ENCODE results near the gene DLGAP4. TPM values are rescaled to one million over a fixed set of nuclear protein-coding genes. Genes with fewer than 3 reads are reported as not detected.

DLGAP4 gene
- total RNA-seq, 1 donor from 2014 or later, result 61.2 TPM

DNA sequence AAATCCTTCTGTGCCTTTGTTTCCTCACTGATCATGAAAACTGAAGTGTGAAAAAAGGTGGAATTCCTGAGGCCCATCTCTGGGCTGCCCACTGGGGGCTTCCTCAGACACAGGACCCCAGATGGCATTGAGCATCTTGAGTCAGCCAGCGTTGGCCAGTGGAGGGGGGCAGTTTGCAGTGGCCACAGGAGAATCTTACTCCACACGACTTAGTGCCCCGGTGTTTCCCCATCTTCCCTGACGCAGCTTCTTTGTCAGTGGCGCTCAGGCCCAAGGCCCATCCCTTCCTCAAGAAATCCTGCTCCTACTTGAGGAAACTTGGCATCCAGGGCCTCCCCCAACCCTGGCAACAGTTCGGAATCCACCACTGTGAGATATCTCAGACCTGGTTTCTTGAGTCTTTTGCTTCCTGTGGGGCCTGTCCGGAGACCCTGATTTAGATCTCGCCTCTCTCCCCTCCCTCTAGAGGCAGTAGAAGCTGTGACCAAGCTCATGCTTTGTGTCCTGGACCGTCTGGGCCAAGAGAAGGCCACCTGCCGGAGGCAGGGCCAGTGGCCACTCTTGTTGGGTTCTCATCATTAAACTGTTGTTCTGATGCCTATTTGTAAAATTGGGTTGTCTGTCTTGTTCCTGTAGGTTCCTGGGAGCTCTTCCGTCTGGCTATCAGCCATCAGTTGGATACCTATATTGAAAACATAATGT, 20.2 kb upstream of the DLGAP4 start:
- Histone ChIP-seq H3K4me1 (no peaks in the 10 kb centered on the region), H3K27ac (no peak overlapping the region), H3K9me3 (no peaks in the 10 kb centered on the region), H3K36me3 (no peaks in the 10 kb centered on the region), H3K4me3 (no peak overlapping the region), H3K27me3 (no peaks in the 10 kb centered on the region)
- ATAC-seq (no peak), DNase-seq (no peak)
- intact Hi-C loops (cut with DNase I), result no loop called here
- TF ChIP-seq, protein P1, sequence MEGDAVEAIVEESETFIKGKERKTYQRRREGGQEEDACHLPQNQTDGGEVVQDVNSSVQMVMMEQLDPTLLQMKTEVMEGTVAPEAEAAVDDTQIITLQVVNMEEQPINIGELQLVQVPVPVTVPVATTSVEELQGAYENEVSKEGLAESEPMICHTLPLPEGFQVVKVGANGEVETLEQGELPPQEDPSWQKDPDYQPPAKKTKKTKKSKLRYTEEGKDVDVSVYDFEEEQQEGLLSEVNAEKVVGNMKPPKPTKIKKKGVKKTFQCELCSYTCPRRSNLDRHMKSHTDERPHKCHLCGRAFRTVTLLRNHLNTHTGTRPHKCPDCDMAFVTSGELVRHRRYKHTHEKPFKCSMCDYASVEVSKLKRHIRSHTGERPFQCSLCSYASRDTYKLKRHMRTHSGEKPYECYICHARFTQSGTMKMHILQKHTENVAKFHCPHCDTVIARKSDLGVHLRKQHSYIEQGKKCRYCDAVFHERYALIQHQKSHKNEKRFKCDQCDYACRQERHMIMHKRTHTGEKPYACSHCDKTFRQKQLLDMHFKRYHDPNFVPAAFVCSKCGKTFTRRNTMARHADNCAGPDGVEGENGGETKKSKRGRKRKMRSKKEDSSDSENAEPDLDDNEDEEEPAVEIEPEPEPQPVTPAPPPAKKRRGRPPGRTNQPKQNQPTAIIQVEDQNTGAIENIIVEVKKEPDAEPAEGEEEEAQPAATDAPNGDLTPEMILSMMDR (IDR thresholded peaks at IDR 0.05), result no peak

DNA sequence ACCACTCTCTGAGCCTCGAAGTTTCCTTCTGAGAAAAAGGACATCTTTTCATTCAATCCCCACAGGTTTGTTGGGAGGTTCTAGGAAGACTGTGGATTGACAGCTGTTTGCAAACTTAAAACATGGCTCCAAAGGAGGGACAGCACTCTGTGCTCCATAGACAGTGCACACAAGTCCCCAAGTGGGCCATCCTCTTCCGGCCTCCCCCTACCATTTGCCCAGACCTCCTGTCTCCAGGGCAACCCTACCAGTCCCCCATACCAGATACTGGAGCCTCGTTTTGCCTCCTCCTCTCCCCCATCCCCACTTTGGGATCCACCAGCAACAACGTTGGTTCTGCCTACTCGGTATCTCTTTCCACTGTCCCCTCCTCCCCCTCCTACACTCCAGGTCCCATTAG, 8.5 kb upstream of the DLGAP4 start:
- DNase-seq, result no peak
- Histone ChIP-seq H3K9me3 (no peaks in the 10 kb centered on the region), H3K4me1 (no peaks in the 10 kb centered on the region), H3K36me3 (no peaks in the 10 kb centered on the region), H3K27me3 (peaks cover 48% of the 10 kb centered on the region), H3K4me3 (no peak overlapping the region), H3K27ac (no peak overlapping the region)
- TF ChIP-seq, protein P1 (IDR thresholded peaks at IDR 0.05), result no peak
- intact Hi-C loops (cut with DNase I), result no loop called here
- no peak for ATAC-seq

DNA sequence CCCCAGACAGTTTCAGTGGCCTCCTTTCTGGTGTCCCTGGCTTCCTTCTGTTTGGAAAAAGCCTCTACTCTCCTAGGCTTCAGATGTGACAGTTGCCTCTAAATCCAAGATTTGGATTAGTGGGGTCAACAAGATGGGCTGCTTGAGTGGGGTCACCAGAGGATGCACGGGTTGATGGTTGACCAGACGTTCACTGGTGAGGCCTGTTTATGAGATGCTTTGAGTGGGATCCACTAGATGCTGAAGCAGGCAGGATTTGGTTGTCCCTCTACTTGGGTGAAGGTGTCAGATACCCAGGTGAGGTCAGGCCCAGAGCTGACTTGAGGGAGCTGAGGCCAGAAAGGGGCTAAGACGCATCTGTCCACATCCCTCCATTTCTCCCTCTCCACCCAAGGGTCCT, 8.1 kb upstream of the DLGAP4 start:
- Histone ChIP-seq H3K36me3 (no peaks in the 10 kb centered on the region), H3K4me1 (no peaks in the 10 kb centered on the region), H3K27me3 (peaks cover 52% of the 10 kb centered on the region), H3K4me3 (no peak overlapping the region), H3K27ac (no peak overlapping the region), H3K9me3 (no peaks in the 10 kb centered on the region)
- TF ChIP-seq, protein P1 (IDR thresholded peaks at IDR 0.05), result no peak
- intact Hi-C loops (cut with DNase I), result no loop called here
- DNase-seq (no peak), ATAC-seq (no peak)

DNA sequence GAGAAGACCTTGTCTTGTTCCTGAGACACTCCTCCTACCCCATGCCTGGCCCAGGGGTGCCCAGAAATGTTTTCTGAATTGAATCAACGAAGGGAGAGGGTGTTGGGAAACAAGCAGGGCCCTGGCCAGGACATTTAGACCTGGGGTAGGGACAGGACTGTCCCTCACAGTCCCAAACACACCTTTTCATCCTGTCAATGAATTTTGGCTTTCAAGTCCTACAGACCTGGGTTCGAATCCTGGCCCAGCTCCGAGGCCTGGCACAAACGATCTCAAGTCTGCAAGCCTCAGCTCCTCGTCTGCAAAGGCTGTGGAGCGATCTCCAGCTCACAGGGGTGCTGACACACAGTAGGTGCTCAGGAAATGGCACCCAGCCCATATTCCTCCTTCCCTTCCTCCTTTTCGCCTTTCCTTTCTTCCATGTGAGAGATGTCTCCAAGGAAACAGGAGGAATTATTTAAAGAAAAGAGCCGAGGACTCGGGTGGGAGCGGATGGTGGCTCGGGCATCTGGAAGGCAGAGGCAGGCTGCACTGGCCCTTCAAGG, 7.3 kb upstream of the DLGAP4 start:
- TF ChIP-seq, protein P1 (IDR thresholded peaks at IDR 0.05), result no peak
- ATAC-seq (no peak), DNase-seq (peak; percentile 29)
- Histone ChIP-seq H3K4me1 (no peaks in the 10 kb centered on the region), H3K4me3 (no peak overlapping the region), H3K36me3 (no peaks in the 10 kb centered on the region), H3K27me3 (peaks cover 51% of the 10 kb centered on the region), H3K9me3 (no peaks in the 10 kb centered on the region), H3K27ac (no peak overlapping the region)
- intact Hi-C loops (cut with DNase I), result no loop called here

DNA sequence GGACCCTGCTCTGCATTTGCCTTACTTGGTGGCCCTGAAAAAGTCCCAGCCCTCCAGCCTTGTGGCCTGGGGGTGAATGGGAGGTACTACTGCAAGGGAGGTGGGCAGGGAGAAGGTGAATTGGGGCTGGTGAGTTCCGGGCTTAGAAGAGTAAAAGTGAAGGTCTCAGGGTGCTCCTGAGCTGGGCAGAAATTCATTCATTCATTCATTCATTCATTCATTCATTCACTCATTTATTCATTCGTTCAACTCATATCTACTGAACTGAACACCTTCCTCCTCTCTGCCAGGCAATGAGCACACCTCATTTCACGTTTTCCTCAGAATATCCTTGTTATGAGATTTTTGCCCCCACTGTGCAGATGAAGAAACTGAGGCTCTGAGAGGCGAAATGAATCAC, 6.7 kb upstream of the DLGAP4 start:
- peaks cover 52% of the 10 kb centered on the region for H3K27me3 ChIP-seq
- no peaks in the 10 kb centered on the region for H3K9me3 ChIP-seq
- no peak overlapping the region for H3K4me3 ChIP-seq
- no peaks in the 10 kb centered on the region for H3K4me1 ChIP-seq
- TF ChIP-seq, protein P1 (IDR thresholded peaks at IDR 0.05), result no peak
- no peaks in the 10 kb centered on the region for H3K36me3 ChIP-seq
- no peak overlapping the region for H3K27ac ChIP-seq
- ATAC-seq (no peak), DNase-seq (peak; percentile 38)
- intact Hi-C loops (cut with DNase I), result no loop called here

Data from upper lobe of right lung (tissue), 1 donor.